OCI-LY3 (cell line): Measurements from ENCODE around the gene LAMC3.

Source experiments
- H2AFZ ChIP-seq: fragments of 200-600, 300-600 bp; shearing (Covaris generic); 2 replicates; pipeline ENCODE4 v1.6.0; 2014; ENCODE audit warnings: antibody characterized with exemption, low read depth, low read length
- H3K27ac ChIP-seq: fragments of 200-600, 300-600 bp; sonication (generic); 2 replicates; pipeline ENCODE4 v1.5.1; 2014; ENCODE audit warnings: mild to moderate bottlenecking, low read length, moderate library complexity, mixed read lengths
- H3K27me3 ChIP-seq: fragments of 200-600, 300-600 bp; sonication (generic); 2 replicates; pipeline ENCODE4 v1.6.1; 2014; ENCODE audit warnings: low read depth, low read length, mixed read lengths
- H3K36me3 ChIP-seq: fragments of 200-600, 300-600 bp; sonication (generic); replicated peaks from 2 replicates; pipeline ENCODE3; 2014; ENCODE audit warnings: low read depth, low read length, mixed read lengths
- H3K4me1 ChIP-seq: fragments of 300-600, 200-600 bp; sonication (generic); 2 replicates; pipeline ENCODE4 v1.6.1; 2014; ENCODE audit warnings: low read length, mixed read lengths
- H3K4me2 ChIP-seq: fragments of 200-600, 300-600 bp; sonication (generic); 2 replicates; pipeline ENCODE4 v1.6.1; 2014; ENCODE audit warnings: low read length, mixed read lengths
- H3K4me3 ChIP-seq: fragments of 300-600, 200-600 bp; sonication (generic); 2 replicates; pipeline ENCODE4 v1.5.1; 2014; ENCODE audit warnings: antibody characterized with exemption, mild to moderate bottlenecking, low read length, moderate library complexity
- H3K79me2 ChIP-seq: fragments of 300-600, 200-600 bp; shearing (Covaris generic); 2 replicates; pipeline ENCODE4 v1.6.1; 2014; ENCODE audit warnings: mild to moderate bottlenecking, low read length, mixed read lengths
- H3K9ac ChIP-seq: fragments of 300-600, 200-600 bp; shearing (Covaris generic); 2 replicates; pipeline ENCODE4 v1.6.0; 2014; ENCODE audit warnings: mild to moderate bottlenecking, low read length, moderate library complexity
- H3K9me3 ChIP-seq: fragments of 200-600, 300-600 bp; shearing (Covaris generic); 2 replicates; pipeline ENCODE4 v1.6.1; 2014; ENCODE audit warnings: low read length, mixed read lengths; ENCODE audit not compliant: insufficient read depth
- H4K20me1 ChIP-seq: fragments of 200-600, 300-600 bp; sonication (generic); 2 replicates; pipeline ENCODE4 v1.6.1; 2016; ENCODE audit warnings: low read length, mixed read lengths; ENCODE audit not compliant: insufficient read depth
- CTCF ChIP-seq: fragments of 200-600, 300-600 bp; sonication (generic); IDR thresholded peaks from 2 replicates; pipeline ENCODE4 v1.5.1; 2014; ENCODE audit warnings: antibody characterized with exemption, low read length, low read depth
- EZH2phosphoT487 ChIP-seq: fragments of 200-600 bp; shearing (Covaris generic); IDR thresholded peaks from 2 replicates; pipeline ENCODE4 v1.6.1; 2018; ENCODE audit warnings: antibody characterized with exemption, mixed run types, low read depth

Gene LAMC3

DNA sequence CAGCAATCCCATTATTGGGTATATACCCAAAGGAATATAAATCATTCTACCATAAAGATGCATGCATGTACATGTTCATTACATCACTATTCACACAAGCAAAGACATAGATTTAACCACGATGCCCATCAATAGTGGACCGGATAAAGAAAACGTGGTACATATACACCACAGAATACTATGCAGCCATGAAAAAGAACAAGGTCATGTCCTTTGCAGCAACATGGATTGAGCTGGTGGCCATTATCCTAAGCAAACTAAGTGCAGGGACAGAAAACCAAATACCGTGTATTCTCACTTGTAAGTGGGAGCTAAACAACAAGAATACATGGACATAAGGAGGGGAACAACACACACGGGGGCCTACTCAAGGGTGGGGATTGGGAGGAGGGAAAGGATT is 33.8 kb upstream of the LAMC3 start:
- Histone ChIP-seq H3K9me3 (no peaks in the 10 kb centered on the region), H3K4me3 (no peak overlapping the region), H3K36me3 (no peaks in the 10 kb centered on the region), H3K27ac (no peak overlapping the region), H3K9ac (no peak overlapping the region), H3K4me2 (no peak overlapping the region), H2AFZ (no peak overlapping the region), H3K79me2 (no peaks in the 10 kb centered on the region), H3K27me3 (no peaks in the 10 kb centered on the region; the same call in none of the 2 replicates), H3K4me1 (no peaks in the 10 kb centered on the region), H4K20me1 (no peaks in the 10 kb centered on the region)
- TF ChIP-seq CTCF = no peak
- no peak for TF ChIP-seq EZH2phosphoT487

- H3K79me2 ChIP-seq = no peaks in the 10 kb centered on the region
Observed at GRCh38 chr9:130975932-130976841, 32.8 kb upstream of the LAMC3 start.

DNA sequence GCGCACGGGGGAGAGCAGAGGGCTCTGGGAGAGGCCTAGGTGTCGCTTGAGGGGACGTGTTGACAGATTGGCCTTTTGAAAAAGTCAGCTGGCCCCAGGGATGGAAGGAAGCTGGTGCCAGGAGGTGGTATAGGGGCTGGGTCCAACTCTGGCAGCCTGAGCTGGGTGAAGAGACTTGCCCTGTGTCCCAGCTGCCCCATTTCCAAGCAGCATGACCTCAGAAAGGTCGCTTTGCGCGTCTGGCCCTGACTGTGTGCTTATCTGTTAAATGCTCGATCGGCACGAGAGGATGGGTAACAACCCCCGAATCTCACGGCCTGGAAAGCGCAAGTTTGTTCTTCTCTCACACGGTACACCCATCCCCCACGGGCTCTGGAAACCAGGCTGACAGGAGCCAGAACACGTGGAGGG is 31.2 kb upstream of the LAMC3 start:
- no peak overlapping the region for H3K27ac ChIP-seq
- no peak overlapping the region for H3K4me2 ChIP-seq
- H3K36me3 ChIP-seq = no peaks in the 10 kb centered on the region
- H3K4me3 ChIP-seq = no peak overlapping the region
- H3K9me3 ChIP-seq = no peaks in the 10 kb centered on the region
- no peak overlapping the region for H2AFZ ChIP-seq
- no peak for TF ChIP-seq EZH2phosphoT487
- TF ChIP-seq CTCF = no peak
- H3K4me1 ChIP-seq = no peaks in the 10 kb centered on the region
- no peaks in the 10 kb centered on the region for H4K20me1 ChIP-seq
- H3K27me3 ChIP-seq = no peaks in the 10 kb centered on the region; the same call in 1 of the 2 replicates
- H3K79me2 ChIP-seq = no peaks in the 10 kb centered on the region
- no peak overlapping the region for H3K9ac ChIP-seq

More at GRCh38 chr9:130975932-130976841, 32.8 kb upstream of the LAMC3 start:
- H4K20me1 ChIP-seq = no peaks in the 10 kb centered on the region
- no peak overlapping the region for H3K9ac ChIP-seq
- no peaks in the 10 kb centered on the region for H3K36me3 ChIP-seq
- no peak overlapping the region for H3K27ac ChIP-seq
- H3K9me3 ChIP-seq = no peaks in the 10 kb centered on the region
- no peak overlapping the region for H3K4me3 ChIP-seq
- H3K4me1 ChIP-seq = no peaks in the 10 kb centered on the region
- TF ChIP-seq EZH2phosphoT487 (no peak), CTCF (no peak)
- H3K27me3 ChIP-seq = no peaks in the 10 kb centered on the region; the same call in none of the 2 replicates
- H3K4me2 ChIP-seq = no peak overlapping the region
- no peak overlapping the region for H2AFZ ChIP-seq

- no peak overlapping the region for H3K9ac ChIP-seq
- no peak for TF ChIP-seq EZH2phosphoT487
- no peak for TF ChIP-seq CTCF
- H3K27me3 ChIP-seq = no peaks in the 10 kb centered on the region
- no peak overlapping the region for H3K4me2 ChIP-seq
- H4K20me1 ChIP-seq = no peaks in the 10 kb centered on the region
- H3K4me1 ChIP-seq = no peaks in the 10 kb centered on the region
- H3K9me3 ChIP-seq = no peaks in the 10 kb centered on the region
- H3K79me2 ChIP-seq = no peaks in the 10 kb centered on the region
- no peak overlapping the region for H3K27ac ChIP-seq
- no peak overlapping the region for H2AFZ ChIP-seq
- H3K36me3 ChIP-seq = no peaks in the 10 kb centered on the region
- no peak overlapping the region for H3K4me3 ChIP-seq
Observed at GRCh38 chr9:130979591-130980385, 29.2 kb upstream of the LAMC3 start.
